ENCODE measurements around the gene CCDC187.

GRCh38 chr9:136353088-136353487, 49.2 kb upstream of the CCDC187 start:
- no peak for TF ChIP-seq CTCF (IDR thresholded peaks at IDR 0.05)
- TF ChIP-seq POLR2A (IDR thresholded peaks at IDR 0.05) = no peak
- no peak for TF ChIP-seq POLR2AphosphoS5 (IDR thresholded peaks at IDR 0.05)
- TF ChIP-seq EP300 (IDR thresholded peaks at IDR 0.05) = no peak
